ENCODE measurements around the gene CELF4.
A peak's percentile ranks its signal among the peaks of the same experiment; 100 is the strongest.

CELF4 gene

GRCh38 chr18:37497853-37498518 lies 67.6 kb downstream of the CELF4 start:
- no peak for DNase-seq

GRCh38 chr18:37496568-37496967 lies 69.0 kb downstream of the CELF4 start:
- DNase-seq = no peak

GRCh38 chr18:37495354-37495753 lies 70.2 kb downstream of the CELF4 start:
- DNase-seq = no peak

- no peak for DNase-seq
Observed at GRCh38 chr18:37494406-37494805, 71.2 kb downstream of the CELF4 start.

GRCh38 chr18:37493352-37493935 lies 72.2 kb downstream of the CELF4 start:
- no peak for DNase-seq

GRCh38 chr18:37492952-37493351 lies 72.6 kb downstream of the CELF4 start:
- DNase-seq = no peak

GRCh38 chr18:37491526-37491925 lies 74.1 kb downstream of the CELF4 start:
- no peak for DNase-seq

GRCh38 chr18:37489998-37490397 lies 75.6 kb downstream of the CELF4 start:
- no peak for DNase-seq

- DNase-seq = no peak
Observed at GRCh38 chr18:37489011-37489410, 76.6 kb downstream of the CELF4 start.

- no peak for DNase-seq
Observed at GRCh38 chr18:37487400-37487867, 78.2 kb downstream of the CELF4 start.

GRCh38 chr18:37486848-37487247 lies 78.8 kb downstream of the CELF4 start:
- DNase-seq = no peak

- peak in 8 of 56 donors; percentile 4 to 43 (median 28) for DNase-seq
Observed at GRCh38 chr18:37484983-37485834, 80.4 kb downstream of the CELF4 start.

GRCh38 chr18:37483984-37484819 lies 81.4 kb downstream of the CELF4 start:
- DNase-seq = peak in 1 of 56 donors; percentile 26

GRCh38 chr18:37483221-37483971 lies 82.2 kb downstream of the CELF4 start:
- DNase-seq = no peak

GRCh38 chr18:37482433-37482832 lies 83.2 kb downstream of the CELF4 start:
- DNase-seq = no peak

- DNase-seq = no peak
Observed at GRCh38 chr18:37482002-37482401, 83.6 kb downstream of the CELF4 start.

GRCh38 chr18:37481491-37481890 lies 84.1 kb downstream of the CELF4 start:
- DNase-seq = no peak

GRCh38 chr18:37481072-37481471 lies 84.5 kb downstream of the CELF4 start:
- no peak for DNase-seq

GRCh38 chr18:37476611-37477295 lies 88.8 kb downstream of the CELF4 start:
- no peak for DNase-seq

GRCh38 chr18:37476182-37476581 lies 89.4 kb downstream of the CELF4 start:
- peak in 12 of 56 donors; percentile 6 to 71 (median 24) for DNase-seq

Measured in amygdala (tissue), 56 donors.